GM18508 (cell line): ENCODE measurements around the gene DCAF12L2.
"Not testable (repeated sequence)": the region's sequence is repeated elsewhere in the genome, so short reads cannot be mapped to it uniquely, and the experiment has no call there.

Experiments used
- ATAC-seq: cut with Tn5 transposase; IDR thresholded peaks from one replicate; pipeline ENCODE4 v1.9.1; 2021; ENCODE audit warnings: moderate number of reproducible peaks; ENCODE audit not compliant: insufficient read depth, unreplicated experiment

DCAF12L2 gene

DNA sequence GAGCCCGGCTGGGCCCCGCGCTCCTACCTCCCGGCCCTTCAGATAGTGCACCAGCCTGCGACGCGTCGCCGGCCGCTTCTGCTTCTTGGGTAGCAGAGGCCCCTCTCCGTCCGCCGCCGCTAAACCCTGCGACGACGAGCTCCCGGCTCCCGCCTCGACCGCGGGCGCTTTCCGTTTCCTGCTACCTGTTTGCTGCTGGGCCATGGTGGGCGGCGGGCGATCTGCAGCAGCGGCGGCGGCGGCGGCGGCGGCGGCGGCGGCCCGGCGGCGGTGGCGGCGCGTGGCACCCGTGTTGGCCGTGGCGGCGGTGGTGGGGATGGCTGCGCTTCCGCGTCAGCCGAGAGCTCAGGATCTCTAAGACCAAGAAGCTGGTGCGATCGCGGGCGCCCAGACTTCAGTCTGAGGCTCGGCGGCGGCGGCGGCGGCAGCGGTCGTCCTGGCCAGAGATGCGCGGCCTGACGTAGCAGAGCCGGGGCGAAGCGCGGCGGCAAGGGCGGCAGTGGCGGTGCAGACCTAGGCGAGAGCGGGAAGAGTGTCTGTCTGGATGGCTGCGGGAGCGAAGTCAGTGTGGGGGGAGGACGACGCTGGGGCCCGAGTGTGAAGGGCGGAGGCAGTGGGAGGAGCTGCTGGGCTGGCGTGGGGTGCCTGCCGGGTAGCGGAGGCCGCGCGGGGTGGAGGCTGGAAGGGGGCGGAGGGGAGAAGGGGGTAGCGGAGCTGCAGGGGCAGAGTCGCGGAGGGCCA is at the start of gene DCAF12L2:
TSS of gene DCAF12L2 (minus strand) at position 569 of the 741 bp plus-strand sequence. CDS start at position 204, 365 bp downstream.
- ATAC-seq, result no peak

DNA sequence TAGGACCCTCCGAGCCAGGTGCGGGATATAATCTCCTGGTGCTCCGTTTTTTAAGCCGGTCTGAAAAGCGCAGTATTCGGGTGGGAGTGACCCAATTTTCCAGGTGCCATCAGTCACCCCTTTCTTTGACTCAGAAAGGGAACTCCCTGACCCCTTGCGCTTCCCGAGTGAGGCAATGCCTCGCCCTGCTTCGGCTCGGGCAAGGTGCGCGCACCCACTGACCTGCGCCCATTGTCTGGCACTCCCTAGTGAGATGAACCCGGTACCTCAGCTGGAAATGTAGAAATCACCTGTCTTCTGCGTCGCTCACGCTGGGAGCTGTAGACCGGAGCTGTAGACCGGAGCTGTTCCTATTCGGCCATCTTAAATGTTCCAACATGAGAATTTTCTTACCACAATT is 24.8 kb upstream of the DCAF12L2 start:
- ATAC-seq, result not testable (repeated sequence)

DNA sequence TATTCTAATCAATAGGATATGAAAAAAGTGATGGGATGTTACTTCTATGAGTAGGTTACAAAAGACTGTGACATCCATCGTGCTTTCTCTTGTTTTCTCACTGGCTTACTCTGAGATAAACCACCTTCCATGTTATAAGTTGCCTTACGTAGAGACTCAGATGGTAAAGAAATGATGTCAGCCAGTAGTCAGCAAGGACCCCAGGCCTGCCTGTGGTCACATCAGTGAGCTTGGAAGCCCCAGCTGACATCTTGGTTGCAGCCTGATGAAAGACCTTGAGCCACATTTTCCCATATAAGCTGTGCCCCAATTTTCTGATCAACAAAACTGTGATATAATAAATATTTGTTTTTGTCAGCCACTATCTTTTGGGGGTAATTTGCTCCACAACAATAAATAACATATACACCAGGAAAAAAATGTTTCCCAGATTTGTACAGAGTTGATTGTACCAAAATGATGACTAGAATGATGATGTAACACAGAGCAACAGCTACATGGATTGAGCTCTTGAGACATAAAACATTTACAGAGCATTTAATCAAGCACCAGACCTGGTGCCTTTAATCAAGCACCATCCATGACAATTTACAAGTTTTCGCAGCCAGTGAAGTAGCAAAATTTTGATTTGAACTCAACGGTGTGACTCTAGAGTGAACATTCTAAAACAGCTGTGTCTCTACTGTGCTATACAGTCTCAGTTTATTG is 11.2 kb upstream of the DCAF12L2 start:
- no peak for ATAC-seq

DNA sequence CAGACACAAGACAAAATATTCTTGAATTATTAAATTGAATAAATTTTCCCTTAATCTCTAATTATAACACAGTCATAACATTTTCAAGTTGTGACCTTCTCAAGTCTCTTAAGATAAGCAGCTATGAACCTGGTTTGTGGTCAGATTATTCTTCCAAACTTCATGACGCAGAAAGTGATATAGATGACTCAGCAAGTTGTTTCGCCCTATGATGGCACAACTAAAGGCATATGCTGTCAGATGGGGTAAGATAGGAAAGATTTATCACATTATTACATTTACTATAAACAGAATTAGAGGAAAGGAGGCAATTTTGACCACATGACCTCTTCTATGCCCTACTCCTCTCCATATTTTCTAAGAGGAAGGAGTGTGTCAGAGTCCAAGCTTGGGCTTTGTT is 4.6 kb upstream of the DCAF12L2 start:
- no peak for ATAC-seq

DNA sequence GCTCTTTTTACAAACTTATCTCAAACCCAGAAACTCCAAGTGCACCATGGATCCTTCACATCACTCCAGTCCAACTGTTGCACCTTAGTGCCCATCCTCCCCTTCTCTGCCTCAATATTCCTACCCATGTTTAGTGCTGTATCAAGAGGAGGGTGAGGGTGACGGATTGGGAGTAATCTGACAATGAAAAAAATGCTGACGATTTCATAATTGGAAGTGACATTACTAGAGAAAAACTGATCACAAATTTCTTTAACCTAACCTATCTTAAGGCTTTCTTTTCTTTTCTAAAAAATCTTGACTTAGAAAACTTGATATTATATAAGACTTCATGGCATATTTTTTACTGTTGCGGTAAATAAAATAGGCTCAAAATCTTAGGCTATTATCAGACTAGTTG is 1.5 kb upstream of the DCAF12L2 start:
- ATAC-seq, result no peak

DNA sequence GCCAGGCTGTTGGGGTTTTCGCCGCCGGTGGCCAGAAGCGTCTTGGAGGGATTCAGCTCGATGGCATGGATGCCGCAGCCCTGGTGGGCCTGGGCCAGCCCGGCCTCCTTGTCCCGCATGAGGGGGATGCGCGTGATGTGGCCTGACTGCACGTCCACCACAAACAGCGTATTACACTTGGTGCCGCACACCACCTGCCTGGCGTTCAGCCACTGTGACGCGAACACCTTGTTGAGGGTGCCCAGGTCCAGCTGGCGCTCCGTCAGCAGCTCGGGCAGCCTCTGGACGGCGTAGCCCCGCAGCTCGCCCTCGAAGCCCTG is 728 bp downstream of the DCAF12L2 start:
- no peak for ATAC-seq

DNA sequence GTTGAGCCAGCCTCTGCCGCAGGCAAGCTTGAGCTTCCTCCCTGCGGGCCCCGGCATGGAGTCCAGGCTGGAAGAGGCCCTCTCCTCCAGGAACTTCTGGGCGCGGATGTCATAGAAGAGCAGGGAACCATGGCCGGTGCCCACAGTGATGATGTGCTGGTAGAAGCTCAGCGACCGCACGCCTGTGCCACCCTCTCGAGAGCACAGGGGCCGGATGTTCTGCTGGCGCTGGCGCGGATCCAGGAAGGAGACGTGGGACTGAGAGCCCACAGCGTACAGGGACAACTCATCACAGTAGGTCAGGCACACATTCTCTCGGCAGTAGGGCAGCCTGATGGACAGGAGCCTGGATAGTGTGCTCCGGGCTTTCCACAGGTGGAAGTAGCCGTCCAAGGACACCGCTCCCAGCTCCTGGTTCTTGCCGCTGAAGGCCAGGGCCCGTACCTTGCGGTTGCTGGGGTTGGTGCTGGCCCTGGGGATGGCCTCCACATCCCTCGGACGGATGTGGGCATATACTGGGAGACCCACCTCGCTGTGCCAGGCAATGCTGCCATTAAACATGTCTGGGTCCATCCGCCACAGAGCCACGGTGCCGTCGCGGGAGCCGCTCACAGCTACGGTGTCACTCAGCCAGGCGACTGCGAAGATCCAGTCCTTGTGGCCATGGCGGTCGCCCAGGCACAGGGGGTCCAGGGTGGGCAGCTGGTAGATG is 1.2 kb downstream of the DCAF12L2 start:
- ATAC-seq, result no peak

DNA sequence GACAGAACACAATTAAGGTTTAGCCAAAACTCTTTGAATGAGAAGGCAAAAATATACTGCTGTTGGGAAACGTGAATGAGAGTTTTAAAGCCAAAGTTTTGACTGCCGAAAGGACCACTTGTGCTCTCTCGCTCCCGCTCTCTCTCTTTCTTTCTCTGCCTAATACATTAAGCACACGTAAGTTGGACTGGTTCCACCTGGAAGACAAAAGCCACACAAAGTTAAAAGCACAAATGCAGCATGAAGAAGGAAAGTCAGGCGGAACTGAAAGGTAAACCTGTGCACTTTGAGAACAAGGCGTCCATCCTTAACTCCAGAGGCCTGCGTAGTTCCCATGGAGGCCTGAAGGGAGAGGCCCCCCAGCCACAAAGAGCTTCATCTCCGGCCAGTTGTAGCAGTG is 1.9 kb downstream of the DCAF12L2 start:
- ATAC-seq, result no peak

DNA sequence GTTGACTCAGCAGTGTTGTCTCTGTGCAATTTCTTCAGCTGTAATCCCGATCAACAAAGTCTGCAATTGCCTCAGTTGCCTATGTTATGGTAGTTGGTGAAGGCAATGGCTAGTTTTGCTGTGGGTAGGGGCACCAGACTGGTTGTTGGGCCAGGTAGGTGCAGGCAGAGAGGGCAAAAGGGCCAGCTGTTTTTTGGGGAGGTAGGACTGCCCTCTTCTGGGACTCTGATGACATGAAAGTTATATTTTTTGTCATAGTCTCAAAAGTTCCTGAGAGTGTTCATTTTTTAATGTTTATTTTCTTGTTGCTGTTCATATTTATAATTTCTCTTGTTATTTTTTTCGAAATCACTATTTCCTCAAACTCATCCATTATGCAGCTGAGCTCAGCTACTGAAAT is 25.1 kb downstream of the DCAF12L2 start:
- ATAC-seq, result no peak

DNA sequence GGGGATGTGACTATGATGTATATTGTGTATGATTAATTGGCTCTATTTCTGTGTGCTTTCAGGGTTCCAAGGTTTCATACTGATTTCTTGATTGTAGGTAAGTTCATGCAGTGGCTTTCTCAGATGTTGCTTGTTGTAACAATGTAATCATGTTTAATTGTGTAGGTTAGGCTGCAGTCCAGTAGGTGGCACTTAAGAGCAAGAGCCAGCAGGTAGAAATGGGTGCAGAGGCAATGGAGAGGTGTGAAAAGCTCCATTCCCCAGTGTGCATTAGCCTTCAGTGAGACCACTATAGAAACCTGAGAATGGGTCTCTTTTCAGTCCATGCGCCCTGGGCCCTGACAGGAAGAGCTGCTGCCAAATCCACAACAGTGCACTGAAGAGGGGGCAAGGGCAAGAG is 28.2 kb downstream of the DCAF12L2 start:
- ATAC-seq, result no peak

DNA sequence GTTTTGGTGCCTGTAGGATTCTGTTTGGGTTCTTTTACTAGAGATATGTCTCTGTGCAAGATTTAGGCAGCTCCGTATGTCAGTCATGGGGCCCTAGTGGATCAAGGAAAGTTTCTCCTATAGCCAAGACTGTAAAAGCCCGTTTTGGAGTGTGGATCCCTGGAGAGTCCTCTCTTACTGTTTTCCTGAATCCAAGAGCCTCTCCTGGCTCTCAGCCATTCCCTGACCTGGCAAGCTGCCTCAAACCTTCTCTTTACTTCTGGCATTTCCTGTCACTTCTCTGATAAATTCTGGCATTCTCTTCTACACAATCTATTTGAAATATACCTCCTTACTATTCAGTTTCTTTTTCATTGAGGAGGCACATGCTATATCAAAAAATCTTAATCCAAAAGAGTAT is 41.4 kb downstream of the DCAF12L2 start:
- ATAC-seq, result no peak
